ENCODE measurements around the gene NAXE. TPM values are rescaled to one million over a fixed set of nuclear protein-coding genes. Genes with fewer than 3 reads are reported as not detected.

Gene NAXE
- polyA plus RNA-seq, 2 of the 4 experiments (the other 2 are of a cell fraction): 81.4 to 119 TPM

DNA sequence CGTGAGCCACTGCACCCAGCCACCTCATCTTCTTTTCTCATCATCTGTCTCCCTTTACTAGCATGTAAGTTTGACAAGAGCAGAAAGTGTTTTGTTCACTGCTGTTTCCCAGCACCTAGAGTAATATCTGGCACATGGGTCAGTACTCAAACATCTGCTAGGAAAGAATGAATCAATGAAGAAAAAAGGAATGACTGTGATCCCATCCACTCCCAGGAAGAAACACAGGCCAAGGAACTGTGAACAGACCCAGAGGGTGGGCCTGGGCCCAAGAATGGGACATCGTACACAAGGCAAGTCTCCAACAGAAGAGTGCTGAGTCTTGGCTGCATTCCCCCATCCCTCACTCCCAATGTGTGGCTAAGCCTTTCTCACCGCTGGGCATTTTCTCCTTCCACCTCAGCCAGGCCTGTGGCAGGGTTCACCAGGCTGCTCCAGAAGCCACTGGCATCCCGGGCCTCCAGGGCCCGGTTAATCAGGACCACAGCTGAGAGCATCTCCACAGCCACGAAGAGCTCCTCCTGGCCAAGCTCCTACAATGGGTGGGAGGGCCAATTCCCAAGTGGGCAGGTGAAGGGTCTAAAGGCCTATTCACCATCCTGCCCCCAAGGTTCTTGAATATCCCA lies 37.6 kb upstream of the NAXE start:
- ATAC-seq (no peak), DNase-seq (ENCODE audit: low read depth in 1 of 2, low spot score in 1 of 2) (no peak), FAIRE-seq (no peak)
- Histone ChIP-seq H3K4me2 (no peak overlapping the region), H3K4me3 (no peak overlapping the region), H3K27ac (no peak overlapping the region), H3K4me1 (peaks cover 20% of the 10 kb centered on the region), H3K9me3 (no peaks in the 10 kb centered on the region)
- 91% methylated on average over 6 of the region's 6 CpGs for WGBS (ENCODE audit: missing lambda C conversion rate)
- ChIA-PET CTCF (interaction anchor here (1.1 kb wide), 1 partner anchor 109 kb away, joined by 3 read pairs; no protein-coding TSS in a partner anchor), POLR2A (no interaction called here)
- TF ChIP-seq MAFK (IDR thresholded peaks at IDR 0.05; ENCODE audit: partially characterized antibody) (no peak), EP300 (IDR thresholded peaks at IDR 0.05) (no peak), HDAC2 (IDR thresholded peaks at IDR 0.05) (no peak), CHD2 (IDR thresholded peaks at IDR 0.05; ENCODE audit: low read length, partially characterized antibody) (no peak), FOXS1 (CRISPR knock-in tag; IDR thresholded peaks at IDR 0.05) (no peak), SREBF2 (IDR thresholded peaks at IDR 0.05) (no peak)
- TF ChIP-seq, protein P1, sequence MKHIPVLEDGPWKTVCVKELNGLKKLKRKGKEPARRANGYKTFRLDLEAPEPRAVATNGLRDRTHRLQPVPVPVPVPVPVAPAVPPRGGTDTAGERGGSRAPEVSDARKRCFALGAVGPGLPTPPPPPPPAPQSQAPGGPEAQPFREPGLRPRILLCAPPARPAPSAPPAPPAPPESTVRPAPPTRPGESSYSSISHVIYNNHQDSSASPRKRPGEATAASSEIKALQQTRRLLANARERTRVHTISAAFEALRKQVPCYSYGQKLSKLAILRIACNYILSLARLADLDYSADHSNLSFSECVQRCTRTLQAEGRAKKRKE (CRISPR knock-in tag; IDR thresholded peaks at IDR 0.05; ENCODE audit: low read depth): no peak
- TF ChIP-seq, protein P2, sequence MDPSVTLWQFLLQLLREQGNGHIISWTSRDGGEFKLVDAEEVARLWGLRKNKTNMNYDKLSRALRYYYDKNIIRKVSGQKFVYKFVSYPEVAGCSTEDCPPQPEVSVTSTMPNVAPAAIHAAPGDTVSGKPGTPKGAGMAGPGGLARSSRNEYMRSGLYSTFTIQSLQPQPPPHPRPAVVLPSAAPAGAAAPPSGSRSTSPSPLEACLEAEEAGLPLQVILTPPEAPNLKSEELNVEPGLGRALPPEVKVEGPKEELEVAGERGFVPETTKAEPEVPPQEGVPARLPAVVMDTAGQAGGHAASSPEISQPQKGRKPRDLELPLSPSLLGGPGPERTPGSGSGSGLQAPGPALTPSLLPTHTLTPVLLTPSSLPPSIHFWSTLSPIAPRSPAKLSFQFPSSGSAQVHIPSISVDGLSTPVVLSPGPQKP (IDR thresholded peaks at IDR 0.05; ENCODE audit: low read depth, low read length): no peak
- TF ChIP-seq, protein P3, sequence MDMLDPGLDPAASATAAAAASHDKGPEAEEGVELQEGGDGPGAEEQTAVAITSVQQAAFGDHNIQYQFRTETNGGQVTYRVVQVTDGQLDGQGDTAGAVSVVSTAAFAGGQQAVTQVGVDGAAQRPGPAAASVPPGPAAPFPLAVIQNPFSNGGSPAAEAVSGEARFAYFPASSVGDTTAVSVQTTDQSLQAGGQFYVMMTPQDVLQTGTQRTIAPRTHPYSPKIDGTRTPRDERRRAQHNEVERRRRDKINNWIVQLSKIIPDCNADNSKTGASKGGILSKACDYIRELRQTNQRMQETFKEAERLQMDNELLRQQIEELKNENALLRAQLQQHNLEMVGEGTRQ (IDR thresholded peaks at IDR 0.05): no peak

DNA sequence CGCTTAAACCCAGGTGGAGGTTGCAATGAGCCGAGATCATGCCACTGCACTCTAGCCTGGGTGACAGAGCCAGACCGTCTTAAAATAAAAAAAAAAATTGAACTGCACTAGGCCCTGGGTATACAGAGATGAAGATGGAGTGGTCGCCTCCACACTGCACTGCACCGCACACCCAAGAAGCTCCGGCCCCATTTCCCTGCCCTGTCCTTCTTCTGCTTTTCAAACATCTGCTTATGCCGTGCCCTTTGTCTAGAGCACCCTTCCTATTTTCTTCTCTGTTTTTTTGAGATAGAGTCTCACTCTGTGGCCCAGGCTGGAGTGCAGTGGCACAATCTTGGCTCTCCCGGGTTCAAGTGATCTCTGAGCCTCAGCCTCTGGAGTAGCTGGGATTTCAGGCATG lies 36.6 kb upstream of the NAXE start:
- no peak for DNase-seq (ENCODE audit: low read depth in 1 of 2, low spot score in 1 of 2)
- no peak for TF ChIP-seq FOSB (CRISPR knock-in tag; IDR thresholded peaks at IDR 0.05)
- Histone ChIP-seq H3K9me3 (no peaks in the 10 kb centered on the region), H3K27ac (no peak overlapping the region), H3K4me1 (peaks cover 20% of the 10 kb centered on the region), H3K4me2 (no peak overlapping the region), H3K4me3 (no peak overlapping the region)
- POLR2A ChIA-PET: no interaction called here
- no peak for ATAC-seq
- 79% methylated on average over 8 of the region's 8 CpGs for WGBS (ENCODE audit: missing lambda C conversion rate)
- CTCF ChIA-PET: interaction anchor here (0.7 to 1.1 kb wide), 2 partner anchors 23 to 75 kb away, joined by 3 read pairs; no protein-coding TSS in a partner anchor
- no peak for FAIRE-seq

DNA sequence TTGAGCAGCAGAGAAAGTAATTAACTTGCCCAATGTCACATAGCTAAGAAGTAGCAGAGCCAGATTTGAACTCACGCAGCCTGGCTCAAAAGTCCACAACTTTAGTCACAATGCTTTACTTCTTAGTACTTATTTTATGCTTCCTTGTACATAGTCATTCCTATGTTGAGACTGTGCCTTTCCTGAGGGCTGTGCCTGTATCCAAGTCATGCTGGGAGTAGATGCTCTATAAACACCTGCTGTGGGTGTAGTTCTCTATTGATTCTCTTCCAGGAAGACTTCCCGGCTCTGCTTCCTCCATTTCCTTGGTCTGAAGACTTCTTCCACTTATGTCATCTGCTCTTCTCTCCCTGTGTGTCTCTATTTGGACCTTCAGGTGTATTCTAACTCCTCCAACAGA lies 35.9 kb upstream of the NAXE start:
- Histone ChIP-seq H3K4me2 (no peak overlapping the region), H3K4me3 (no peak overlapping the region), H3K9me3 (no peaks in the 10 kb centered on the region), H3K27ac (no peak overlapping the region), H3K4me1 (peaks cover 20% of the 10 kb centered on the region)
- WGBS (ENCODE audit: missing lambda C conversion rate): 69% methylated on average over 2 of the region's 2 CpGs
- no peak for ATAC-seq
- ChIA-PET POLR2A (no interaction called here), CTCF (interaction anchor here (1.2 to 1.4 kb wide), 2 partner anchors 46 to 110 kb away, joined by 3 to 4 read pairs; no protein-coding TSS in a partner anchor)
- TF ChIP-seq ZNF302 (CRISPR knock-in tag; IDR thresholded peaks at IDR 0.05): no peak
- TF ChIP-seq SMC3 (IDR thresholded peaks at IDR 0.05): no peak
- TF ChIP-seq MYC (IDR thresholded peaks at IDR 0.05; ENCODE audit: borderline replicate concordance, low read length): no peak
- no peak for TF ChIP-seq GATA3 (IDR thresholded peaks at IDR 0.05; ENCODE audit: borderline replicate concordance)
- TF ChIP-seq, protein P4, sequence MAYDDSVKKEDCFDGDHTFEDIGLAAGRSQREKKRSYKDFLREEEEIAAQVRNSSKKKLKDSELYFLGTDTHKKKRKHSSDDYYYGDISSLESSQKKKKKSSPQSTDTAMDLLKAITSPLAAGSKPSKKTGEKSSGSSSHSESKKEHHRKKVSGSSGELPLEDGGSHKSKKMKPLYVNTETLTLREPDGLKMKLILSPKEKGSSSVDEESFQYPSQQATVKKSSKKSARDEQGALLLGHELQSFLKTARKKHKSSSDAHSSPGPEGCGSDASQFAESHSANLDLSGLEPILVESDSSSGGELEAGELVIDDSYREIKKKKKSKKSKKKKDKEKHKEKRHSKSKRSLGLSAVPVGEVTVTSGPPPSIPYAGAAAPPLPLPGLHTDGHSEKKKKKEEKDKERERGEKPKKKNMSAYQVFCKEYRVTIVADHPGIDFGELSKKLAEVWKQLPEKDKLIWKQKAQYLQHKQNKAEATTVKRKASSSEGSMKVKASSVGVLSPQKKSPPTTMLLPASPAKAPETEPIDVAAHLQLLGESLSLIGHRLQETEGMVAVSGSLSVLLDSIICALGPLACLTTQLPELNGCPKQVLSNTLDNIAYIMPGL (CRISPR knock-in tag; IDR thresholded peaks at IDR 0.05; ENCODE audit: borderline replicate concordance): no peak
- TF ChIP-seq, protein P5, sequence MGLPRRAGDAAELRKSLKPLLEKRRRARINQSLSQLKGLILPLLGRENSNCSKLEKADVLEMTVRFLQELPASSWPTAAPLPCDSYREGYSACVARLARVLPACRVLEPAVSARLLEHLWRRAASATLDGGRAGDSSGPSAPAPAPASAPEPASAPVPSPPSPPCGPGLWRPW (IDR thresholded peaks at IDR 0.05): no peak
- no peak for TF ChIP-seq FOXS1 (CRISPR knock-in tag; IDR thresholded peaks at IDR 0.05)
- no peak for TF ChIP-seq POLR2AphosphoS2 (conservative IDR thresholded peaks at IDR 0.05; ENCODE audit: low read length)
- TF ChIP-seq RCOR1 (IDR thresholded peaks at IDR 0.05; ENCODE audit: low read depth, low read length): no peak
- no peak for TF ChIP-seq FOSB (CRISPR knock-in tag; IDR thresholded peaks at IDR 0.05)
- no peak for TF ChIP-seq EP300 (IDR thresholded peaks at IDR 0.05)
- TF ChIP-seq, protein P6, sequence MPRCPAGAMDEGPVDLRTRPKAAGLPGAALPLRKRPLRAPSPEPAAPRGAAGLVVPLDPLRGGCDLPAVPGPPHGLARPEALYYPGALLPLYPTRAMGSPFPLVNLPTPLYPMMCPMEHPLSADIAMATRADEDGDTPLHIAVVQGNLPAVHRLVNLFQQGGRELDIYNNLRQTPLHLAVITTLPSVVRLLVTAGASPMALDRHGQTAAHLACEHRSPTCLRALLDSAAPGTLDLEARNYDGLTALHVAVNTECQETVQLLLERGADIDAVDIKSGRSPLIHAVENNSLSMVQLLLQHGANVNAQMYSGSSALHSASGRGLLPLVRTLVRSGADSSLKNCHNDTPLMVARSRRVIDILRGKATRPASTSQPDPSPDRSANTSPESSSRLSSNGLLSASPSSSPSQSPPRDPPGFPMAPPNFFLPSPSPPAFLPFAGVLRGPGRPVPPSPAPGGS (IDR thresholded peaks at IDR 0.05): no peak
- TF ChIP-seq RAD21 (conservative IDR thresholded peaks at IDR 0.05 in 1 of 2, IDR thresholded peaks at IDR 0.05 in 1 of 2): no peak
- TF ChIP-seq, protein P3 (IDR thresholded peaks at IDR 0.05): no peak
- no peak for TF ChIP-seq JUN (IDR thresholded peaks at IDR 0.05)
- no peak for TF ChIP-seq MAFK (IDR thresholded peaks at IDR 0.05; ENCODE audit: partially characterized antibody)
- no peak for TF ChIP-seq ESRRA (IDR thresholded peaks at IDR 0.05; ENCODE audit: borderline replicate concordance, low read length)
- no peak for FAIRE-seq
- no peak for DNase-seq (ENCODE audit: low read depth in 1 of 2, low spot score in 1 of 2)

Data from A549 (cell line).